ENCODE data around the gene MAD1L1. TPM values are rescaled to one million over a fixed set of nuclear protein-coding genes. Genes with fewer than 3 reads are reported as not detected.

Gene MAD1L1
- total and polyA plus RNA-seq, 7 experiments from 2014 or later = 112 to 314 (median 136) TPM

DNA sequence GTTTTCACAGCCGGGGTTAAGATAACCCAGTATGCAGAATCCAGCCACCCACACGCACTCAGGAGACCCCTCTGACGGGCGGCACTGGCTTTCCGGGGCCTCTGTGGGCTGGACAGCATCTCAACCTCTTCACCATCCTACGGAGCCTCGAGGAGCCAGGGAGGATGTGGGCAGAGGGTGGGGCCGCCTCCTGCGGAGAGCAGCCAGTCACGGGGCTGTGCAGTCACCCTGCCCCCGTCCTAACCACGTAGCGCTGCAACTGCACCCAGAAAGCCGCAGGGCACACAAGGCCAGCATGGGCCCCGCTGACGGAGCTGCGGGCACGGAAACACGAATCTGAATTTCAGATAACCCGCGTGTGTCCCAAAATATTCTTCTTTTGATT is 292.4 kb downstream of the MAD1L1 start:
- intact Hi-C loops (cut with micrococcal nuclease) = loop anchor here (1.0 to 10.0 kb wide), 13 partner anchors 11 to 408 kb away; partner anchors contain the start of genes MAFK (in 1 of the 2), MRM2 (in 1 of the 2), NUDT1 (in 1 of the 2) and SNX8 (in 1 of the 2)
- ATAC-seq (peak; percentile 95), DNase-seq (peak; percentile 78 to 98 (median 96))
- H3K27me3 Mint-ChIP-seq = no peaks in the 10 kb centered on the region
- Histone ChIP-seq H3K9me3 (ENCODE audit: control insufficient read depth in 2 of 3, low read length in 3 of 3) (no peaks in the 10 kb centered on the region), H3K27me3 (ENCODE audit: control insufficient read depth in 2 of 2, insufficient read depth in 2 of 2, low read length in 2 of 2) (no peaks in the 10 kb centered on the region), H3K4me3 (ENCODE audit: low read length) (peak overlapping the region; percentile 91), H3K4me1 (ENCODE audit: control insufficient read depth in 2 of 2, insufficient read depth in 2 of 2, low read length in 2 of 2) (peaks cover 35 to 65% of the 10 kb centered on the region in 2 donors), H3K27ac (ENCODE audit: low read depth, low read length) (peak overlapping the region; percentile 96), H3K36me3 (ENCODE audit: control insufficient read depth in 2 of 3, insufficient read depth in 3 of 3, low read length in 3 of 3) (peaks cover 6 to 27% (median 8%) of the 10 kb centered on the region in 3 experiments)
- H3K4me1 Mint-ChIP-seq = peaks cover 41 to 81% (median 64%) of the 10 kb centered on the region in 7 donors
- ChIA-PET CTCF (interaction anchor here (1.0 to 1.2 kb wide), 2 partner anchors 14 to 18 kb away, joined by 3 to 5 read pairs; no protein-coding TSS in a partner anchor), POLR2A (interaction anchor here (0.9 to 3.2 kb wide), 7 partner anchors 10 to 126 kb away, joined by 3 to 88 read pairs (median 11); no protein-coding TSS in a partner anchor)
- H3K4me3 Mint-ChIP-seq = peak overlapping the region; percentile 92 to 99 (median 98)
- H3K36me3 Mint-ChIP-seq = peaks cover 4 to 27% (median 12%) of the 10 kb centered on the region in 5 donors
- H3K9me3 Mint-ChIP-seq = peaks cover 0 to 12% (median 0%) of the 10 kb centered on the region in 11 donors
- peak overlapping the region; percentile 87 to 100 (median 99) for H3K27ac Mint-ChIP-seq

DNA sequence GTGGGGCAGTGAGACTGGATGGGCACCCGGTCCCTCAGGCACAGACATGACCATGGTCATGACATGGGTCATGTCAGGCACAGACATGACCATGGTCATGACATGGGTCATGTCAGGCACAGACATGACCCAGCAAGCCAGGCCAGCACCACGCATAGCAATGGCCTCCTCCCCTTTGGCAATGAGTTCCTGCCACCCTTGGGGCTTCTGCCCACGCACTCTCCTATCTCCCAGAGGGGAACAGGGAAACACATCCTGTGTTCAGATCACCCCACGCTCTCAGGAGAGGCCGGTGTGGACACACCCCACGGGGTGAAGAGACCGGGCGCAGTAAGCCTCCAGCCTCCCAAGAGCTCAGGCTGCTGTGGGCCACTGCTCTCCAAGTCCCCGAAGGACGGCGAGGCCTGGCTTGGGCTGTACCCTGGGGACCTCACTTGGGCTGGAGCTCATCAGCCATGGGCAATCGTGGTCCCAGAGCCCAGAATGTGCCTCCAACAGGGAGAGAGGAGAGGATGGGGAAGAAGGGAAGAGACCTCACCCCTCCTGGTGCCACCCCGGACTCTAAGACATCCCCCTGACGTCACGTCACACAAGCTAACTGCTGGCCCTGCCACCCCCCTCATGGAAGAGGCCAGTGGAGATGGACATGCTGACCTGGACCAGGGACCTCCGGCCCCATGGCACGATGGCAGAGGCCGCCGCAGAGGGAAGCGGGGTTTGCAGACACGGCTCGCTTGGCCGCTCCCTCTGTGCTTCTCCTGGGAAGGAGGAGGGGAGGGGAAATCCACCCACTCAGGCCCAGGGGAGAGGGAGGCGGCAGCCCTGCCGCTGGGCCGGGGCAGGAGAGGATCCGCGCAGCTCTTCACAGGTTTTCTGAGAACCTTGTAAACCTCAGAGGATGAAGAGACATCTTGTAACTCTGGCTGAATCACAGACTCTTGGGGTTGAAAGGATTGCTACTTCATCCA is 293.0 kb downstream of the MAD1L1 start:
- H3K27me3 ChIP-seq (ENCODE audit: control insufficient read depth in 2 of 2, insufficient read depth in 2 of 2, low read length in 2 of 2) = no peaks in the 10 kb centered on the region
- peak overlapping the region; percentile 91 for H3K4me3 ChIP-seq (ENCODE audit: low read length)
- no peaks in the 10 kb centered on the region for H3K27me3 Mint-ChIP-seq
- H3K4me3 Mint-ChIP-seq = peak overlapping the region; percentile 92 to 99 (median 98)
- peaks cover 41 to 80% (median 62%) of the 10 kb centered on the region in 7 donors for H3K4me1 Mint-ChIP-seq
- peaks cover 6 to 33% (median 8%) of the 10 kb centered on the region in 3 experiments for H3K36me3 ChIP-seq (ENCODE audit: control insufficient read depth in 2 of 3, insufficient read depth in 3 of 3, low read length in 3 of 3)
- POLR2A ChIA-PET = interaction anchor here (0.6 to 3.2 kb wide), 14 partner anchors 10 to 126 kb away, joined by 3 to 88 read pairs (median 3); no protein-coding TSS in a partner anchor
- H3K36me3 Mint-ChIP-seq = peaks cover 4 to 30% (median 16%) of the 10 kb centered on the region in 5 donors
- CTCF ChIA-PET = interaction anchor here (0.8 to 1.2 kb wide), 3 partner anchors 13 to 18 kb away, joined by 3 to 5 read pairs (median 4); no protein-coding TSS in a partner anchor
- peaks cover 0 to 12% (median 0%) of the 10 kb centered on the region in 11 donors for H3K9me3 Mint-ChIP-seq
- H3K27ac ChIP-seq (ENCODE audit: low read depth, low read length) = peak overlapping the region; percentile 96
- no peaks in the 10 kb centered on the region for H3K9me3 ChIP-seq (ENCODE audit: control insufficient read depth in 2 of 3, low read length in 3 of 3)
- peak overlapping the region; percentile 87 to 100 (median 99) for H3K27ac Mint-ChIP-seq
- peak in 7 of 9 donors; percentile 38 to 67 (median 56) for DNase-seq
- peaks cover 35 to 65% of the 10 kb centered on the region in 2 donors for H3K4me1 ChIP-seq (ENCODE audit: control insufficient read depth in 2 of 2, insufficient read depth in 2 of 2, low read length in 2 of 2)
- intact Hi-C loops (cut with micrococcal nuclease) = loop anchor here (1.0 to 10.0 kb wide), 13 partner anchors 12 to 407 kb away; partner anchors contain the start of genes MAFK (in 1 of the 2), MRM2 (in 1 of the 2), NUDT1 (in 1 of the 2) and SNX8 (in 1 of the 2)
- peak; percentile 48 for ATAC-seq

DNA sequence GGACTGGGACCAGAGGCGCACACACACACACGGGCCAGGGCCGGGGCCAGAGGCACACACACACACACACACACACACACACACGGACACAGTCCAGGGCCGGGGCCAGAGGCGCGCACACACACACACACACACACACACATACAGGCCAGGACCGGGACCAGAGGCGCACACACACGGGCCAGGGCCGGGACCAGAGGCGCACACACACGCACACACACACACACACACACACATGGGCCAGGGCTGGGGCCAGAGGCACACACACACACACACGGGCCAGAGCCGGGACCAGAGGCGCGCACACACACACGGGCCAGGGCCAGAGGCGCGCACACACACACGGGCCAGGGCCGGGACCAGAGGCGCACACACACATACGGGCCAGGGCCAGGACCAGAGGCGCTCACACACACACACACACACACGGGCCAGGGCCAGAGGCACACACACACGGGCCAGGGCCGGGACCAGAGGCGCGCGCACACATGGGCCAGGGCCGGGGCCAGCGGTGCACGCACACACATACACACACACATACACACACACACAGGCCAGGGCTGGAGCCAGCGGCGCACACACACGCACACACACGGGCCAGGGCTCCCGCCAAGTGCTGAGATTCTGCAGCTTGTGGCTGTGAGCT is 293.8 kb downstream of the MAD1L1 start:
- peak overlapping the region; percentile 92 to 99 (median 98) for H3K4me3 Mint-ChIP-seq
- DNase-seq (peak in 5 of 9 donors; percentile 36 to 70 (median 53)), ATAC-seq (no peak)
- peaks cover 44 to 81% (median 65%) of the 10 kb centered on the region in 7 donors for H3K4me1 Mint-ChIP-seq
- ChIA-PET POLR2A (interaction anchor here (0.6 to 3.2 kb wide), 10 partner anchors 11 to 434 kb away, joined by 3 to 88 read pairs (median 8); partner anchors contain the start of gene INTS1), CTCF (no interaction called here)
- H3K27me3 Mint-ChIP-seq = no peaks in the 10 kb centered on the region
- H3K27ac Mint-ChIP-seq = peak overlapping the region; percentile 87 to 100 (median 99)
- Histone ChIP-seq H3K4me1 (ENCODE audit: control insufficient read depth in 2 of 2, insufficient read depth in 2 of 2, low read length in 2 of 2) (peaks cover 30 to 57% of the 10 kb centered on the region in 2 donors), H3K9me3 (ENCODE audit: control insufficient read depth in 2 of 3, low read length in 3 of 3) (no peaks in the 10 kb centered on the region), H3K4me3 (ENCODE audit: low read length) (peak overlapping the region; percentile 91), H3K36me3 (ENCODE audit: control insufficient read depth in 2 of 3, insufficient read depth in 3 of 3, low read length in 3 of 3) (peaks cover 8 to 41% (median 8%) of the 10 kb centered on the region in 3 experiments), H3K27ac (ENCODE audit: low read depth, low read length) (peak overlapping the region; percentile 96), H3K27me3 (ENCODE audit: control insufficient read depth in 2 of 2, insufficient read depth in 2 of 2, low read length in 2 of 2) (no peaks in the 10 kb centered on the region)
- peaks cover 0 to 14% (median 0%) of the 10 kb centered on the region in 11 donors for H3K9me3 Mint-ChIP-seq
- intact Hi-C loops (cut with micrococcal nuclease) = no loop called here
- peaks cover 11 to 39% (median 22%) of the 10 kb centered on the region in 5 donors for H3K36me3 Mint-ChIP-seq

DNA sequence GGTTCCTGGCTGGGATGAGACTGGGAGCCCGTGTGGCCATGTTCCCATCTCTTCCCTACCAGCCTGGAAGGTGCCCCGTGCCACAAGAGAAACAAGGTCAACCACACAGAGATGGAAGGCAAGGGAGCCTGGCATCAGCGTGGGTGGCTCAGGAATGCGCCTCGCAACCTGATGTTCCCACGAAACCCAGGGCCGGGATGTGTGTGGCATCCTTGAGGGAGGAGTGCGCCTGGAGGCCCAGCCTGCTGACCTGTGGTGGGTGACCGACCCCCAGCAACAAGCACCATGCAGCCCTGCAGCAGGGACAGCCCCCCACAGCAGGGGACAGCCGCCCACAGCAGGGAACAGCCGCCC is 295.5 kb downstream of the MAD1L1 start:
- H3K4me3 Mint-ChIP-seq = peak overlapping the region; percentile 51 to 80 (median 64)
- peaks cover 0 to 16% (median 0%) of the 10 kb centered on the region in 11 donors for H3K9me3 Mint-ChIP-seq
- DNase-seq (no peak), ATAC-seq (no peak)
- H3K4me1 ChIP-seq (ENCODE audit: control insufficient read depth in 2 of 2, insufficient read depth in 2 of 2, low read length in 2 of 2) = peaks cover 29 to 40% of the 10 kb centered on the region in 2 donors
- H3K27me3 ChIP-seq (ENCODE audit: control insufficient read depth in 2 of 2, insufficient read depth in 2 of 2, low read length in 2 of 2) = no peaks in the 10 kb centered on the region
- ChIA-PET POLR2A (no interaction called here), CTCF (no interaction called here)
- intact Hi-C loops (cut with micrococcal nuclease) = no loop called here
- no peaks in the 10 kb centered on the region for H3K9me3 ChIP-seq (ENCODE audit: control insufficient read depth in 2 of 3, low read length in 3 of 3)
- peaks cover 12 to 58% (median 12%) of the 10 kb centered on the region in 3 experiments for H3K36me3 ChIP-seq (ENCODE audit: control insufficient read depth in 2 of 3, insufficient read depth in 3 of 3, low read length in 3 of 3)
- no peak overlapping the region for H3K4me3 ChIP-seq (ENCODE audit: low read length)
- H3K36me3 Mint-ChIP-seq = peaks cover 19 to 50% (median 29%) of the 10 kb centered on the region in 5 donors
- peak overlapping the region in 6 of 9 donors; percentile 31 to 72 (median 62) for H3K27ac Mint-ChIP-seq
- H3K27me3 Mint-ChIP-seq = no peaks in the 10 kb centered on the region
- peaks cover 39 to 73% (median 58%) of the 10 kb centered on the region in 7 donors for H3K4me1 Mint-ChIP-seq
- H3K27ac ChIP-seq (ENCODE audit: low read depth, low read length) = peak overlapping the region; percentile 40

DNA sequence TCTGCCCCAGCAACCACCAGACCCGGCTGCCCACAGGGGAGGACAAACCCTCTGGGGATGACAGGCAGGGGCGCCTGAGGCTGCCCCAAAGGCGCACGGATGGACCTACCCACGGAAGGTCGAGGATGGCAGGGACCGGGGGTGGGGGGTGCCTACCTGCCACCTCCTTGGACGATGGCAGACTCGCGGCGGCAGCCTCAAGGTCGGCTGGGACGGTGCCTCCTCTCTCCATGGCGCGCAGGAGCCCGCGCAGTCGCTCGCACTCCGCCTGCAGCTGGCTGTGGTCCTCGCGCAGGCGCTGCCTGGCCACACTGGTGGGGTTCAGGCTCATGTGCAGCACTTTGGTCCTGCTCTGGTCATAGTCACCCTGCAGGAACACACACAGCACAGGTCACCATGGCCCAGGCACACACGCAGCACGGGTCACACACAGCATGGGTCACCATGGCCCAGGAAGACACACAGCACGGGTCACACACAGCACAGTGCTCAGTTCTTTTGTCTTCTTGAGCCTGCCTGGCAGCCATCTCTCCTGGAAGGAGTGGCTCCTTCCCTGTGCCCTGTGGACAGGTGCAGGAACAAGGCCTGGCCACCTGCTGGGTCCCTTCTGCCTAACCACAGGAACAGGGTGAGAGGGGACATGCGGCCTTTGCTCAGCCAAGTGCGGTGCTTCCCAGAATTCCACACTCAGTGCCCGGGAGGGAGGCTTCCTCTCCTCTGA is 296.1 kb downstream of the MAD1L1 start:
- no peak for DNase-seq
- Histone ChIP-seq H3K27ac (ENCODE audit: low read depth, low read length) (peak overlapping the region; percentile 40), H3K4me3 (ENCODE audit: low read length) (no peak overlapping the region), H3K36me3 (ENCODE audit: control insufficient read depth in 2 of 3, insufficient read depth in 3 of 3, low read length in 3 of 3) (peaks cover 12 to 64% (median 12%) of the 10 kb centered on the region in 3 experiments), H3K4me1 (ENCODE audit: control insufficient read depth in 2 of 2, insufficient read depth in 2 of 2, low read length in 2 of 2) (peaks cover 26 to 34% of the 10 kb centered on the region in 2 donors), H3K27me3 (ENCODE audit: control insufficient read depth in 2 of 2, insufficient read depth in 2 of 2, low read length in 2 of 2) (no peaks in the 10 kb centered on the region), H3K9me3 (ENCODE audit: control insufficient read depth in 2 of 3, low read length in 3 of 3) (no peaks in the 10 kb centered on the region)
- peaks cover 36 to 71% (median 52%) of the 10 kb centered on the region in 7 donors for H3K4me1 Mint-ChIP-seq
- ChIA-PET POLR2A (no interaction called here), CTCF (no interaction called here)
- peaks cover 0 to 16% (median 0%) of the 10 kb centered on the region in 11 donors for H3K9me3 Mint-ChIP-seq
- intact Hi-C loops (cut with micrococcal nuclease) = no loop called here
- peak overlapping the region in 6 of 9 donors; percentile 31 to 72 (median 62) for H3K27ac Mint-ChIP-seq
- H3K4me3 Mint-ChIP-seq = peak overlapping the region; percentile 51 to 80 (median 64)
- peaks cover 20 to 55% (median 29%) of the 10 kb centered on the region in 5 donors for H3K36me3 Mint-ChIP-seq
- ATAC-seq = no peak
- H3K27me3 Mint-ChIP-seq = no peaks in the 10 kb centered on the region
